GM12864 (cell line): ENCODE results near the gene PANX1.

Experiments
- DNase-seq: peaks from one replicate; pipeline ENCODE4 v3.0.0-alpha.2; 2011; ENCODE audit warnings: low read depth
- H3K4me3 ChIP-seq: 2 replicates; pipeline ENCODE4 v1.5.1; 2011; ENCODE audit warnings: mild to moderate bottlenecking, low read depth, low read length, control low read depth
- CTCF ChIP-seq: IDR thresholded peaks from 2 replicates; pipeline ENCODE4 v1.5.1; 2011; ENCODE audit warnings: low read depth, mild to moderate bottlenecking, moderate library complexity, low read length, control low read depth, inconsistent platforms; ENCODE audit errors: missing control alignments

Gene PANX1

GRCh38 chr11:94132823-94133408 lies 4.3 kb downstream of the PANX1 start:
- no peak for TF ChIP-seq CTCF
- H3K4me3 ChIP-seq = no peak overlapping the region
- no peak for DNase-seq

- H3K4me3 ChIP-seq = no peak overlapping the region
- no peak for TF ChIP-seq CTCF
- DNase-seq = no peak
These were observed 5.1 kb downstream of the PANX1 start for GRCh38 chr11:94133752-94134151.

- TF ChIP-seq CTCF = no peak
- no peak for DNase-seq
- no peak overlapping the region; the same call in 1 of the 2 replicates for H3K4me3 ChIP-seq
These were observed 6.2 kb downstream of the PANX1 start for GRCh38 chr11:94134651-94135512.

- H3K4me3 ChIP-seq = no peak overlapping the region
- no peak for TF ChIP-seq CTCF
- no peak for DNase-seq
These were observed 10.8 kb downstream of the PANX1 start for GRCh38 chr11:94139416-94139815.

GRCh38 chr11:94140154-94140655 lies 11.6 kb downstream of the PANX1 start:
- DNase-seq = no peak
- no peak for TF ChIP-seq CTCF
- no peak overlapping the region for H3K4me3 ChIP-seq

- H3K4me3 ChIP-seq = no peak overlapping the region
- no peak for DNase-seq
- TF ChIP-seq CTCF = no peak
These were observed 13.1 kb downstream of the PANX1 start for GRCh38 chr11:94141511-94142307.
